HG02610 (cell line): ENCODE data around the gene PAIP1.
A peak's percentile ranks its signal among the peaks of the same experiment; 100 is the strongest.
"Not testable (repeated sequence)": the region's sequence is repeated elsewhere in the genome, so short reads cannot be mapped to it uniquely, and the experiment has no call there.

Experiments used
- ATAC-seq: cut with Tn5 transposase; IDR thresholded peaks from one replicate; pipeline ENCODE4 v1.9.1; 2021; ENCODE audit warnings: mild to moderate bottlenecking, moderate library complexity; ENCODE audit not compliant: unreplicated experiment

Gene PAIP1

GRCh38 chr5:43556857-43557542 is at the start of gene PAIP1:
Gene PAIP1, minus strand, starts transcription at chr5:43557077. Its CDS starts 231 bp downstream, at chr5:43556846.
- ATAC-seq: peak; percentile 68

- no peak for ATAC-seq
These were observed 49.5 kb upstream of the PAIP1 start for GRCh38 chr5:43606351-43606750.

GRCh38 chr5:43604699-43605098 is 47.8 kb upstream of the PAIP1 start:
- ATAC-seq: no peak

- ATAC-seq: peak; percentile 41
These were observed 46.7 kb upstream of the PAIP1 start for GRCh38 chr5:43603344-43604217.

GRCh38 chr5:43602461-43603343 is 45.8 kb upstream of the PAIP1 start, which contains the start of gene NNT:
Gene NNT, plus strand, starts transcription at chr5:43603180. Its CDS starts 6,016 bp downstream, at chr5:43609196.
- peak; percentile 80 for ATAC-seq

- peak; percentile 34 for ATAC-seq
These were observed 44.8 kb upstream of the PAIP1 start for GRCh38 chr5:43601454-43602260.

GRCh38 chr5:43598927-43599326 is 42.0 kb upstream of the PAIP1 start:
- ATAC-seq: not testable (repeated sequence)

- peak; percentile 70 for ATAC-seq
These were observed 35.5 kb upstream of the PAIP1 start for GRCh38 chr5:43592363-43592762.

GRCh38 chr5:43590700-43591099 is 33.8 kb upstream of the PAIP1 start:
- no peak for ATAC-seq

GRCh38 chr5:43589310-43589709 is 32.4 kb upstream of the PAIP1 start:
- ATAC-seq: no peak

- no peak for ATAC-seq
These were observed 32.0 kb upstream of the PAIP1 start for GRCh38 chr5:43588842-43589241.

GRCh38 chr5:43584166-43584699 is 27.4 kb upstream of the PAIP1 start:
- no peak for ATAC-seq

GRCh38 chr5:43583724-43584123 is 26.8 kb upstream of the PAIP1 start:
- no peak for ATAC-seq

GRCh38 chr5:43582082-43583005 is 25.5 kb upstream of the PAIP1 start:
- no peak for ATAC-seq

GRCh38 chr5:43581398-43581797 is 24.5 kb upstream of the PAIP1 start:
- peak; percentile 73 for ATAC-seq

- ATAC-seq: not testable (repeated sequence)
These were observed 23.7 kb upstream of the PAIP1 start for GRCh38 chr5:43580402-43581210.

GRCh38 chr5:43573058-43573457 is 16.2 kb upstream of the PAIP1 start:
- no peak for ATAC-seq

- no peak for ATAC-seq
These were observed 15.5 kb upstream of the PAIP1 start for GRCh38 chr5:43572357-43572756.
